Upper lobe of left lung (tissue), 4 donors: ENCODE measurements around the gene AUP1.

Experiments used
- CTCF ChIP-seq, 6 experiments: fragments of 450-650 bp in 4 of 6; fragments of 200-600 bp in 2 of 6; sonication (generic) in 2 of 6; IDR thresholded peaks; one replicate each; pipeline ENCODE4 v1.5.1; 2016 to 2019; ENCODE audit warnings: antibody characterized with exemption in 6 of 6
- POLR2A ChIP-seq, 4 donors: fragments of 450-650 bp; IDR thresholded peaks; one replicate each; pipeline ENCODE4 v1.5.1; 2016 to 2017; ENCODE audit warnings: antibody characterized with exemption in 4 of 4, mild to moderate bottlenecking in 2 of 4

- TF ChIP-seq CTCF (IDR thresholded peaks at IDR 0.05), result peak in 2 of 6 experiments; percentile 25 to 26
- TF ChIP-seq POLR2A (IDR thresholded peaks at IDR 0.05), result no peak
These were observed 2.7 kb upstream of the AUP1 start for GRCh38 chr2:74532222-74532621.
